Nephron progenitor cell (in vitro differentiated cells): Measurements from ENCODE around the gene C10orf62.

Source experiments
- DNase-seq: peaks from one replicate; pipeline ENCODE4 v3.0.0; 2021
- H3K27ac Mint-ChIP-seq: 2 replicates; pipeline ENCODE4 v1.8.0; 2021; ENCODE audit warnings: mild to moderate bottlenecking, moderate library complexity, mixed read lengths
- H3K27me3 Mint-ChIP-seq: 2 replicates; pipeline ENCODE4 v1.8.0; 2021; ENCODE audit warnings: mild to moderate bottlenecking, low read depth, mixed read lengths; ENCODE audit not compliant: poor library complexity
- H3K36me3 Mint-ChIP-seq: 2 replicates; pipeline ENCODE4 v1.8.0; 2021; ENCODE audit warnings: low read depth, mixed read lengths
- H3K4me1 Mint-ChIP-seq: 2 replicates; pipeline ENCODE4 v1.8.0; 2021; ENCODE audit warnings: mixed read lengths
- H3K4me3 Mint-ChIP-seq: 2 replicates; pipeline ENCODE4 v1.8.0; 2021; ENCODE audit warnings: mild to moderate bottlenecking, moderate library complexity, mixed read lengths
- H3K9me3 Mint-ChIP-seq: 2 replicates; pipeline ENCODE4 v1.8.0; 2021; ENCODE audit warnings: mild to moderate bottlenecking, moderate library complexity, mixed read lengths
- TF ChIP-seq, protein P1 (sequence below): fragments of 200-600 bp; sonication (generic); IDR thresholded peaks from 2 replicates; pipeline ENCODE4 v1.5.0; 2021; ENCODE audit warnings: antibody characterized with exemption

C10orf62 gene, protein sequence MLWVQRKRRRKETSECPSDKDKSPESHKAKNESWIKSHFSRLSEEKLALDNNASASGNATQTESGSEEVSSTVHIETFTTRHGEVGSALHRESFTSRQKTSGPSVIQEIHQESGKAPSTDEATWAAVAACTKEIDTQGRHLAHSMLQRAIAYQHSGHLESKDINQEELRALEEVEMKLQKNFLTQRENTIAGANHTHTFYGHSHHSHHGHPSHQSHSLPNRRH

GRCh38 chr10:97589479-97589878 is at the start of gene C10orf62:
TSS of gene C10orf62 (plus strand) at chr10:97589721. CDS start at chr10:97589898, 177 bp downstream.
- no peak for DNase-seq
- no peak within 1 kb of the TSS for H3K4me3 Mint-ChIP-seq
- peaks cover under 1% of the 10 kb centered on the region for H3K27me3 Mint-ChIP-seq

DNA sequence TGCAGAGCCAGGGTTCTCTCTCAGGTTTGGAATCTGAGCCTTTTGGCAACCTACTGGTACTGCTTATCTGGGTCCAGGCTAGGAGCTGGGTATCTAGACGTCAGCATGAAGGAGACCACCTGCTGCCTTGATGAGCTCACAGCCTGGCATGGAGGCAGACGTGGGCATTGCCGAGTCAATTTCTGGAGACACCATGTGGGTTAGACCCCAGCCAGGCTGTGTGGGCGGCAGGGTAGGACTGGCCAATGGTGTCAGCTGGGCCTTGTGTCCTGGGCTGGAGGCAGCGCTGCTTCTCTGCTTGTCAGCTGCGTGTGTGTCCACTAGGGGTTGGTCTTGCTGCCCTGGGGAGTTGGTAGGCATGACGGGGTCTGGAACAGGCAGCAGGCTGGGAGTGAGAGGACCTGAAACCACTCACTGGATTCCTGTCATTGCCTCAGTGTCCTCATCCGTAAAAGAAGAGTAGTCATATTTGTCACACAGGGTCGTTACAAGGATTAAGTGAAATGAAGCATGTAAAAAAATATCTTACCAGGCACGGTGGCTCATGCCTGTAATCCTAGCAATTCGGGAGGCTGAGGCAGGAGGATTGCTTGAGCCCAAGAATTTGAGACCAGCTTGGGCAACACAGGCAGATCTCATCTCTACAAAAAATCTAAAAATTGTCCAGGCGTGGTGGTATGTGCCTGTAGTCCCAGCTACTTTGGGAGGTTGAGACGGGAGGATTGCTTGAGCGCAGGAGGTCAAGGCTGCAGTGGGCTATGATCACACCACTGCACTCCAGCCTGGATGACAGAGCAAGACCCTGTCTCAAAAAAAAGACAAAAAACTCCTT is 48.6 kb upstream of the C10orf62 start:
- TF ChIP-seq, protein P1, sequence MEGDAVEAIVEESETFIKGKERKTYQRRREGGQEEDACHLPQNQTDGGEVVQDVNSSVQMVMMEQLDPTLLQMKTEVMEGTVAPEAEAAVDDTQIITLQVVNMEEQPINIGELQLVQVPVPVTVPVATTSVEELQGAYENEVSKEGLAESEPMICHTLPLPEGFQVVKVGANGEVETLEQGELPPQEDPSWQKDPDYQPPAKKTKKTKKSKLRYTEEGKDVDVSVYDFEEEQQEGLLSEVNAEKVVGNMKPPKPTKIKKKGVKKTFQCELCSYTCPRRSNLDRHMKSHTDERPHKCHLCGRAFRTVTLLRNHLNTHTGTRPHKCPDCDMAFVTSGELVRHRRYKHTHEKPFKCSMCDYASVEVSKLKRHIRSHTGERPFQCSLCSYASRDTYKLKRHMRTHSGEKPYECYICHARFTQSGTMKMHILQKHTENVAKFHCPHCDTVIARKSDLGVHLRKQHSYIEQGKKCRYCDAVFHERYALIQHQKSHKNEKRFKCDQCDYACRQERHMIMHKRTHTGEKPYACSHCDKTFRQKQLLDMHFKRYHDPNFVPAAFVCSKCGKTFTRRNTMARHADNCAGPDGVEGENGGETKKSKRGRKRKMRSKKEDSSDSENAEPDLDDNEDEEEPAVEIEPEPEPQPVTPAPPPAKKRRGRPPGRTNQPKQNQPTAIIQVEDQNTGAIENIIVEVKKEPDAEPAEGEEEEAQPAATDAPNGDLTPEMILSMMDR, result no peak
- Mint-ChIP-seq H3K9me3 (no peaks in the 10 kb centered on the region), H3K36me3 (no peaks in the 10 kb centered on the region), H3K27me3 (peaks cover 5% of the 10 kb centered on the region), H3K27ac (no peak overlapping the region), H3K4me3 (no peak overlapping the region), H3K4me1 (peaks cover 82% of the 10 kb centered on the region)
- DNase-seq, result no peak

More at GRCh38 chr10:97589479-97589878, at the start of gene C10orf62:
- Mint-ChIP-seq H3K36me3 (no peaks in the 10 kb centered on the region), H3K4me1 (peaks cover 14% of the 10 kb centered on the region), H3K9me3 (no peaks in the 10 kb centered on the region), H3K27ac (no peak within 1 kb of the TSS)
- TF ChIP-seq, protein P1, result no peak

DNA sequence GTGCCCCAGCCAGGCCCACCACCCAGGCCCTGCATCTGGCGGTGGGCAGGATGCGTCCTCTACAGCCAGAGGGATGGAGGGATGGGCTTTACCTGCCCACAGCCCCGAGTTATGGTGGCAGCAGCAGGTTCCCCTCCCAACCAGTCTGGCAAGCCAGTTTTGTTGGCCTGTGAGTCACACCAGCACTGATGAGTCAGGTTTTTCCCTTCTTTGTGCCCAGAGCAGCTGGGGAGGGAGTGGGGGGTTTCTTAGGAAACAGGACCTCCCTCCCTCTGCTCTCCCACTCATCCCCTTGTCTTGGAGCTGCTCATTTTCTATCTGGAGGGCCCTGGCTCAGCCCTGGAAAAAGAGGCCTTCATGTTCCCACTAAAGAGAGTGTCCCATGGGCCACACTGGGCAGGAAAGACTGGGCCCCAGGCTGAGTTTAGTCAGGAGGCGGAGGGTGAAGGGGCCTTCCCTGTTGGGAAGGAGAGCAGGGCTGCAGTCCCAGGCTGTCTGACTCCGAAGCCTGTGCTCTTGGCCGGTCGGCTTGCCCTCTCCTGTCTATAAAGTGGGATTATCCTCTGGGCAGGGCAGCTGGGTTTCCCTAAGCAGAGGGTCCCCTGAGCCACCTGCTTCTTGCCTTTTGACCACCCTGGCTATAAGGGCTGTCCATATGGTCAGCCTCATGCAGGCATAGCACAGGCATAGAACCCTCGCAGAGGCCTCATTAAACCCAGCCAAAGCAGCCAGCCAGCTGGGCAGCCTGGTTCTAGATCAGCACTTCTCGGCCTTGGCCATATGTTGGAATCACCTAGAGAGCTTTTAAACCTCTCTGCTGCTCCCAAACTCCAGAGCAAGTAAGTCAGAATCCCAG is 47.1 kb upstream of the C10orf62 start:
- H3K27me3 Mint-ChIP-seq, result peaks cover 5% of the 10 kb centered on the region
- peak overlapping the region; percentile 96 for H3K27ac Mint-ChIP-seq
- TF ChIP-seq, protein P1, result no peak
- DNase-seq, result no peak
- H3K36me3 Mint-ChIP-seq, result no peaks in the 10 kb centered on the region
- H3K4me3 Mint-ChIP-seq, result peak overlapping the region; percentile 54
- H3K4me1 Mint-ChIP-seq, result peaks cover 83% of the 10 kb centered on the region
- H3K9me3 Mint-ChIP-seq, result no peaks in the 10 kb centered on the region

GRCh38 chr10:97543025-97543546 is 46.4 kb upstream of the C10orf62 start:
- Mint-ChIP-seq H3K27me3 (peaks cover 5% of the 10 kb centered on the region), H3K4me3 (peak overlapping the region; percentile 54), H3K27ac (peak overlapping the region; percentile 56), H3K36me3 (no peaks in the 10 kb centered on the region), H3K9me3 (no peaks in the 10 kb centered on the region), H3K4me1 (peaks cover 90% of the 10 kb centered on the region)
- TF ChIP-seq, protein P1, result no peak
- DNase-seq, result no peak

- Mint-ChIP-seq H3K9me3 (no peaks in the 10 kb centered on the region), H3K27me3 (peaks cover 5% of the 10 kb centered on the region), H3K27ac (peak overlapping the region; percentile 93), H3K4me1 (peaks cover 95% of the 10 kb centered on the region), H3K4me3 (peak overlapping the region; percentile 11), H3K36me3 (no peaks in the 10 kb centered on the region)
- no peak for DNase-seq
- TF ChIP-seq, protein P1, result no peak
Observed at GRCh38 chr10:97546456-97547270, 42.9 kb upstream of the C10orf62 start.
